ENCODE results near the gene SLC5A10. TPM values are rescaled to one million over a fixed set of nuclear protein-coding genes. Genes with fewer than 3 reads are reported as not detected.

The SLC5A10 gene
- polyA plus RNA-seq, 1 experiment = 0.05 TPM

GRCh38 chr17:18933102-18934058 is 18.6 kb upstream of the SLC5A10 start:
- no peak overlapping the region for H3K4me3 ChIP-seq (ENCODE audit: low read depth, low read length)
- TF ChIP-seq, protein P1, sequence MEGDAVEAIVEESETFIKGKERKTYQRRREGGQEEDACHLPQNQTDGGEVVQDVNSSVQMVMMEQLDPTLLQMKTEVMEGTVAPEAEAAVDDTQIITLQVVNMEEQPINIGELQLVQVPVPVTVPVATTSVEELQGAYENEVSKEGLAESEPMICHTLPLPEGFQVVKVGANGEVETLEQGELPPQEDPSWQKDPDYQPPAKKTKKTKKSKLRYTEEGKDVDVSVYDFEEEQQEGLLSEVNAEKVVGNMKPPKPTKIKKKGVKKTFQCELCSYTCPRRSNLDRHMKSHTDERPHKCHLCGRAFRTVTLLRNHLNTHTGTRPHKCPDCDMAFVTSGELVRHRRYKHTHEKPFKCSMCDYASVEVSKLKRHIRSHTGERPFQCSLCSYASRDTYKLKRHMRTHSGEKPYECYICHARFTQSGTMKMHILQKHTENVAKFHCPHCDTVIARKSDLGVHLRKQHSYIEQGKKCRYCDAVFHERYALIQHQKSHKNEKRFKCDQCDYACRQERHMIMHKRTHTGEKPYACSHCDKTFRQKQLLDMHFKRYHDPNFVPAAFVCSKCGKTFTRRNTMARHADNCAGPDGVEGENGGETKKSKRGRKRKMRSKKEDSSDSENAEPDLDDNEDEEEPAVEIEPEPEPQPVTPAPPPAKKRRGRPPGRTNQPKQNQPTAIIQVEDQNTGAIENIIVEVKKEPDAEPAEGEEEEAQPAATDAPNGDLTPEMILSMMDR (IDR thresholded peaks at IDR 0.05; ENCODE audit: insufficient read depth, low read depth, low read length) = no peak
- ChIA-PET POLR2A (no interaction called here), CTCF (no interaction called here)
- DNase-seq (ENCODE audit: low read depth) = no peak
- H3K36me3 ChIP-seq (ENCODE audit: control insufficient read depth, insufficient read depth, low read length) = peaks cover 4% of the 10 kb centered on the region
- H3K27me3 ChIP-seq (ENCODE audit: control insufficient read depth, insufficient read depth, low read length) = no peaks in the 10 kb centered on the region; the same call in 1 of the 2 replicates

- Histone ChIP-seq H3K4me3 (ENCODE audit: low read depth, low read length) (no peak overlapping the region), H3K36me3 (ENCODE audit: control insufficient read depth, insufficient read depth, low read length) (no peaks in the 10 kb centered on the region), H3K27me3 (ENCODE audit: control insufficient read depth, insufficient read depth, low read length) (no peaks in the 10 kb centered on the region; the same call in none of the 2 replicates)
- ChIA-PET POLR2A (no interaction called here), CTCF (interaction anchor here (0.8 to 1.6 kb wide), 3 partner anchors 8 to 66 kb away, joined by 3 read pairs; no protein-coding TSS in a partner anchor)
- TF ChIP-seq, protein P1 (IDR thresholded peaks at IDR 0.05; ENCODE audit: insufficient read depth, low read depth, low read length) = no peak
- DNase-seq (ENCODE audit: low read depth) = no peak
Observed at GRCh38 chr17:18937981-18938691, 13.8 kb upstream of the SLC5A10 start.

DNA sequence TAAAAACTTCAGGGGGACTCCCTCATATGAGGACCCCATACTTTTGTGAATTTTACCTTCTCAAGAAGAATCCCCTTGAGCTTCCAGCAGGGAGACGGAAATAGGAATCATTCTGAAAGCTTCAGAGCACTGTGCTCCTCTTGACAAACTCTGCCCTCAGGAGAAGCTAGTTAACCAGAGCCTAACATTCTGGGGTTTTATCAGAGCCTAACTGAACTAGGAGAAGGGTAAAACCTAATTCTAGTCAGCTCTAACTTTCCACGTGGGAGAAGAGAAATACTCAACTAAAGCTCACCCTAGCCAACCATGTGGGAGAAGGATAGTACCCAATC is 13.3 kb upstream of the SLC5A10 start:
- no peak for DNase-seq (ENCODE audit: low read depth)
- Histone ChIP-seq H3K27me3 (ENCODE audit: control insufficient read depth, insufficient read depth, low read length) (no peaks in the 10 kb centered on the region; the same call in none of the 2 replicates), H3K4me3 (ENCODE audit: low read depth, low read length) (no peak overlapping the region), H3K36me3 (ENCODE audit: control insufficient read depth, insufficient read depth, low read length) (no peaks in the 10 kb centered on the region)
- ChIA-PET POLR2A (no interaction called here), CTCF (interaction anchor here (0.8 to 1.6 kb wide), 3 partner anchors 9 to 67 kb away, joined by 3 read pairs; no protein-coding TSS in a partner anchor)
- TF ChIP-seq, protein P1 (IDR thresholded peaks at IDR 0.05; ENCODE audit: insufficient read depth, low read depth, low read length) = no peak

GRCh38 chr17:18944646-18945045 is 7.3 kb upstream of the SLC5A10 start:
- TF ChIP-seq, protein P1 (IDR thresholded peaks at IDR 0.05; ENCODE audit: insufficient read depth, low read depth, low read length) = no peak
- ChIA-PET CTCF (interaction anchor here (0.7 to 1.3 kb wide), 2 partner anchors 11 to 16 kb away, joined by 3 to 5 read pairs; no protein-coding TSS in a partner anchor), POLR2A (no interaction called here)

DNA sequence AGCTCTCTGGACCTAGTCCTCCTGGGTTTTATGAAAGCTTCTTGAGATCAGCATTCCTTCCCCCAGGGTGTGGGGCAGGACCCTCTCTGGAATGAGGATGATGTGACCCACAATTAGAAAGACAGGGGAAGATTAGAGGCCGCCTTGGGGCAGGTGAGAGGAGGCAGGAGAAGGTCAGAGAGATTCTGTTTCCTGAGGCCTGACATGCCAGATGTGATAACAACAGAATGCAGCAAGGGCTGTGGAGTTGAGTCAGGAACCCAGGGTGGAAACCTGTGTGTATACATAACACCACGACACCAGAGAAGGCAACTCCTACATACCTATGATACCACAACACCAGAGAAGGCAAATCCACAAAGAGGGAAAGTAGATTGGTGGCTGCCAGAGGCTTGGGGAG is 5.4 kb upstream of the SLC5A10 start:
- Histone ChIP-seq H3K36me3 (ENCODE audit: control insufficient read depth, insufficient read depth, low read length) (no peaks in the 10 kb centered on the region), H3K4me3 (ENCODE audit: low read depth, low read length) (no peak overlapping the region), H3K27me3 (ENCODE audit: control insufficient read depth, insufficient read depth, low read length) (peaks cover 16% of the 10 kb centered on the region)
- TF ChIP-seq, protein P1 (IDR thresholded peaks at IDR 0.05; ENCODE audit: insufficient read depth, low read depth, low read length) = no peak
- DNase-seq (ENCODE audit: low read depth) = no peak
- CTCF ChIA-PET = interaction anchor here (0.6 to 1.4 kb wide), 2 partner anchors 14 to 826 kb away, joined by 3 to 5 read pairs; no protein-coding TSS in a partner anchor
- POLR2A ChIA-PET = no interaction called here

More at GRCh38 chr17:18944646-18945045, 7.3 kb upstream of the SLC5A10 start:
- H3K36me3 ChIP-seq (ENCODE audit: control insufficient read depth, insufficient read depth, low read length) = no peaks in the 10 kb centered on the region
- peaks cover 9% of the 10 kb centered on the region for H3K27me3 ChIP-seq (ENCODE audit: control insufficient read depth, insufficient read depth, low read length)
- H3K4me3 ChIP-seq (ENCODE audit: low read depth, low read length) = no peak overlapping the region
- DNase-seq (ENCODE audit: low read depth) = no peak

All from BJ (cell line).